Measurements from ENCODE around the gene TTC34.

Gene TTC34

GRCh38 chr1:2645776-2646175 lies 155.7 kb downstream of the TTC34 start:
- Histone ChIP-seq H3K79me2 (ENCODE audit: insufficient read depth, low read length) (peaks cover 7% of the 10 kb centered on the region; the same call in 1 of the 2 replicates), H3K9ac (ENCODE audit: low read depth, low read length) (no peak overlapping the region), H3K27me3 (ENCODE audit: insufficient read depth, low read length, poor library complexity) (no peaks in the 10 kb centered on the region), H3K9me3 (ENCODE audit: insufficient read depth, low read length, severe bottlenecking) (peaks cover 15% of the 10 kb centered on the region), H3K4me1 (ENCODE audit: insufficient read depth, low read length) (peaks cover 21% of the 10 kb centered on the region), H2AFZ (ENCODE audit: low read depth, low read length) (no peak overlapping the region), H3K4me2 (ENCODE audit: insufficient read depth, low read length) (no peak overlapping the region), H3K4me3 (ENCODE audit: low read depth in 1 of 2, low read length in 2 of 2) (no peak overlapping the region), H4K20me1 (ENCODE audit: insufficient read depth, low read length) (0 out of 2 replicates have a peak, but pooled peaks cover 5% of the 10 kb centered on the region), H3K27ac (ENCODE audit: low read length) (no peak overlapping the region), H3K36me3 (ENCODE audit: insufficient read depth, low read length) (no peaks in the 10 kb centered on the region)
- DNase-seq: no peak
- TF ChIP-seq CTCF (IDR thresholded peaks at IDR 0.05; ENCODE audit: borderline replicate concordance, extremely low read depth, low read length, poor library complexity, severe bottlenecking): no peak
- TF ChIP-seq EZH2 (IDR thresholded peaks at IDR 0.05; ENCODE audit: borderline replicate concordance, low read depth, low read length, severe bottlenecking): no peak
- ATAC-seq (ENCODE audit: insufficient read depth, low read depth): no peak

GRCh38 chr1:2645143-2645542 lies 156.3 kb downstream of the TTC34 start:
- ATAC-seq (ENCODE audit: insufficient read depth, low read depth): no peak
- H3K4me2 ChIP-seq (ENCODE audit: insufficient read depth, low read length): no peak overlapping the region

GRCh38 chr1:2644591-2645101 lies 156.8 kb downstream of the TTC34 start:
- ATAC-seq (ENCODE audit: insufficient read depth, low read depth) (no peak), DNase-seq (no peak)
- peaks cover 7% of the 10 kb centered on the region; the same call in 1 of the 2 replicates for H3K79me2 ChIP-seq (ENCODE audit: insufficient read depth, low read length)
- TF ChIP-seq EZH2 (IDR thresholded peaks at IDR 0.05; ENCODE audit: borderline replicate concordance, low read depth, low read length, severe bottlenecking): no peak
- TF ChIP-seq CTCF (IDR thresholded peaks at IDR 0.05; ENCODE audit: borderline replicate concordance, extremely low read depth, low read length, poor library complexity, severe bottlenecking): no peak
- no peak overlapping the region for H3K27ac ChIP-seq (ENCODE audit: low read length)
- H3K4me3 ChIP-seq (ENCODE audit: low read depth in 1 of 2, low read length in 2 of 2): no peak overlapping the region
- no peaks in the 10 kb centered on the region for H3K27me3 ChIP-seq (ENCODE audit: insufficient read depth, low read length, poor library complexity)
- H3K4me2 ChIP-seq (ENCODE audit: insufficient read depth, low read length): no peak overlapping the region
- H3K4me1 ChIP-seq (ENCODE audit: insufficient read depth, low read length): peaks cover 21% of the 10 kb centered on the region
- no peak overlapping the region for H3K9ac ChIP-seq (ENCODE audit: low read depth, low read length)
- H3K9me3 ChIP-seq (ENCODE audit: insufficient read depth, low read length, severe bottlenecking): peaks cover 15% of the 10 kb centered on the region
- peaks cover 5% of the 10 kb centered on the region; the same call in 1 of the 2 replicates for H4K20me1 ChIP-seq (ENCODE audit: insufficient read depth, low read length)
- H3K36me3 ChIP-seq (ENCODE audit: insufficient read depth, low read length): no peaks in the 10 kb centered on the region
- no peak overlapping the region for H2AFZ ChIP-seq (ENCODE audit: low read depth, low read length)

More at GRCh38 chr1:2645143-2645542, 156.3 kb downstream of the TTC34 start:
- TF ChIP-seq CTCF (IDR thresholded peaks at IDR 0.05; ENCODE audit: borderline replicate concordance, extremely low read depth, low read length, poor library complexity, severe bottlenecking) (no peak), EZH2 (IDR thresholded peaks at IDR 0.05; ENCODE audit: borderline replicate concordance, low read depth, low read length, severe bottlenecking) (no peak)
- Histone ChIP-seq H4K20me1 (ENCODE audit: insufficient read depth, low read length) (peaks cover 5% of the 10 kb centered on the region; the same call in 1 of the 2 replicates), H3K9ac (ENCODE audit: low read depth, low read length) (no peak overlapping the region), H3K27me3 (ENCODE audit: insufficient read depth, low read length, poor library complexity) (no peaks in the 10 kb centered on the region), H3K9me3 (ENCODE audit: insufficient read depth, low read length, severe bottlenecking) (peaks cover 15% of the 10 kb centered on the region), H2AFZ (ENCODE audit: low read depth, low read length) (no peak overlapping the region), H3K4me1 (ENCODE audit: insufficient read depth, low read length) (peaks cover 21% of the 10 kb centered on the region), H3K4me3 (ENCODE audit: low read depth in 1 of 2, low read length in 2 of 2) (no peak overlapping the region), H3K27ac (ENCODE audit: low read length) (no peak overlapping the region), H3K79me2 (ENCODE audit: insufficient read depth, low read length) (peaks cover 7% of the 10 kb centered on the region; the same call in 1 of the 2 replicates), H3K36me3 (ENCODE audit: insufficient read depth, low read length) (no peaks in the 10 kb centered on the region)
- DNase-seq: no peak

Measured in DND-41 (cell line).